Activated naive CD4-positive, alpha-beta T cell treated with anti-CD3 and anti-CD28 coated beads, Interleukin-2, amount 50 U/mL, for 24 hours (primary cell): ENCODE results near the gene DZANK1.

Experiments
- H3K27ac Mint-ChIP-seq: one replicate; pipeline ENCODE4 v1.8.0; 2021; ENCODE audit warnings: mild to moderate bottlenecking, mixed read lengths
- H3K27me3 Mint-ChIP-seq: one replicate; pipeline ENCODE4 v1.8.0; 2021; ENCODE audit warnings: mixed read lengths
- H3K36me3 Mint-ChIP-seq: one replicate; pipeline ENCODE4 v1.8.0; 2021; ENCODE audit warnings: mixed read lengths
- H3K4me1 Mint-ChIP-seq: one replicate; pipeline ENCODE4 v1.8.0; 2021; ENCODE audit warnings: mixed read lengths
- H3K4me3 Mint-ChIP-seq: one replicate; pipeline ENCODE4 v1.8.0; 2021; ENCODE audit warnings: mild to moderate bottlenecking, mixed read lengths
- H3K9me3 Mint-ChIP-seq: one replicate; pipeline ENCODE4 v1.8.0; 2021; ENCODE audit warnings: mixed read lengths

Gene DZANK1

DNA sequence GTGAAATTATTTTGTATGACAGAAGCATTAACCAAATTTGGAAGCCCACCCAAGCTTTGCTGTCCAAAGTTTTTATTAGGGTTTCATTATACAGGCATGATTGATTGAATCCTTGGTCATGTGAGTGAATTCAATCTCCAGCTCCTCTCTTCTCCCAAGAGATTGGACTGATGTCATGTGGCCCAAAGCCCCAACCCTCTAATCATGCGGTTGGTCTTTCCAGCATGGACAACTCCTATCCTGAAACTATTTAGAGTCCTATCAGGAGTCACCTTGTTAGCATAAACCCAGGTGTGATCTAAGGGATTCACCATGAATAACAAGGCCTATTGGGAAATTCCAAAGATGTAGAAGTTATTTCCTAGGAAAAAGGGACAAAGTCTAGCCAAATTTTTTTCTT, 11.0 kb upstream of the DZANK1 start:
- Mint-ChIP-seq H3K27ac (no peak overlapping the region), H3K27me3 (no peaks in the 10 kb centered on the region), H3K9me3 (no peaks in the 10 kb centered on the region), H3K36me3 (peaks cover 18% of the 10 kb centered on the region), H3K4me1 (no peaks in the 10 kb centered on the region), H3K4me3 (no peak overlapping the region)

DNA sequence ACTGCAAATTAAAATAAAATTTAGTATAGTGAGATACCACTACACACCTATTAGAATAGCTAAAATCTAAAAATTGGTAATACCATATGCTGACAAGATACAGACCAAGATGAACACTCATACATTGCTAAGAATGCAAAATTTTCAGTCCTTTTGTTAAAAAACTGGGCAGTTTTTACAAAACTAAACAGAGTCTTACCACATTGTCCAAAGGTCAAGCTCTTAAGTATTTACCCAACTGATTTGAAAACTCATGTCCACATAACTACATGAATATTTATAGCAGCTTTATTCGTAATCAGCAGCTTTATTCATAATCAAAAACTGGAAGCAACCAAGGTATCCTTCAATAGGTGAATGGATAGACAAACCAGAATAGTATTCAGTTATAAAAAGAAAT, 10.4 kb upstream of the DZANK1 start:
- no peaks in the 10 kb centered on the region for H3K4me1 Mint-ChIP-seq
- H3K4me3 Mint-ChIP-seq: no peak overlapping the region
- peaks cover 18% of the 10 kb centered on the region for H3K36me3 Mint-ChIP-seq
- H3K27me3 Mint-ChIP-seq: no peaks in the 10 kb centered on the region
- H3K9me3 Mint-ChIP-seq: no peaks in the 10 kb centered on the region
- no peak overlapping the region for H3K27ac Mint-ChIP-seq

DNA sequence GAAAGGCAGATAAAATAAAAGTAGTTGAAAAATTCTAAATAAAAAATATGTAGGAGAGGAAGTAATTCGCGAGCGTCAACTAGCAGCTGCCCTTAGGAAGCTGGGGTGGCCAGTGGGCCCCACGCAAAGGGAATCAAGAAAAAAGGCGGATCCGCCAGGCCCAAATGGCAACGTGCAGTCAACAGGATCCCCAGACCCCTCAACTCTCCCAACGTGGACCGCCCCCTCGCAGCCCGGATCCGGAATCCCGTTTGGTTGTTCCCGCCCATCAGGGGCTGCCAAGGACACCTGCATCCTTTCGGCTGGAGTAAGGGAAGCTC, 296 bp downstream of the DZANK1 start:
- Mint-ChIP-seq H3K9me3 (no peaks in the 10 kb centered on the region), H3K4me3 (peak overlapping the region; percentile 94), H3K27ac (peak overlapping the region; percentile 98), H3K27me3 (no peaks in the 10 kb centered on the region), H3K36me3 (peaks cover 3% of the 10 kb centered on the region), H3K4me1 (peaks cover 38% of the 10 kb centered on the region)

DNA sequence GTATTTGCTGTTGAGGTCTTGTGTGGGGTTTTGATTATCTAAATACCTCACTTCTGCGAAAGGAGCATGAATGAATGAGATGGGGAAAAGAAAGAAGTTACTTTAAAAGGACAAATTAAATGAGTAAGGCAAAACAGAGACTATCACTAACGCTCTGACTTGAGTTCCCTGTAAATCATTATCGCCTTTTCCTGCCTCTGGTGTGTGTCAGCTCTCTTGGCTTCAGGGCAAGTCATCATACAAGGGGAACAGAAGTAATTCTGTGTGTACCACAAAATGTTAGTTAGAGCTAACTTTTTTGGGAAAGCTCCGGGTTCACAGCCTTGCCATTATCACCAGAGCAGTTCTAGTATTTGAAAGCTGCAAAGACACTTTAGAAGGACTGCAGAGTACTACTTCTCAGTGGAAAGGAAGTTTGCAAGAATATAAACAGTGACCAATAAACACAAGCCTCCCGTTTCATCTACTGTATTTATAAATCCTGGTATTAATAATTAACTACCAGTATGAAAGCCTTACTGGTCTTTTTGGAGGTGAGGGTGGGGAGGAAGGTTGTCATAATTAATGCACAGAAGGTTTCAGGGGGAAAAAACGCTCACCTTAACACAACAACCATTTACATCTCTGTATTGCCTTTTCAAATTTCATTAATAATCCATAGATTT, 1.2 kb downstream of the DZANK1 start:
- Mint-ChIP-seq H3K27ac (peak overlapping the region; percentile 46), H3K4me3 (peak overlapping the region; percentile 94)

DNA sequence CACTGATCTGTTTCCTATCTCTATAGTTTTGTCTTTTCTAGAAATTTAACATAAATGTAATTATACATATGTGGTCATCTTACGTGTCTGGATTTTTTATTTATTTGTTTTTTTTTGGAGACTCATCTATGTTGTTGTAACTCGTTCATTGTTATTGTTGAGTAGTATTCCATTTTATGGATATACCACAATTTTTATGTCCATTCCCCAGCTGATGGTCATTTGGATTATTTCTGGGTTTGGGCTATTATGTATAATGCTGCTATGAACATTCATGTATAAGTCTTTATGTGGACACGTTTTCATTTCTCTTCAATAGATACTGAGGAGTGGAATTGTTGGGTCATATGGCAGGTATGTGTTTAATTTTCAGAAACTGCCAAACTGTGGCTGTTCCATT, 10.2 kb downstream of the DZANK1 start:
- Mint-ChIP-seq H3K36me3 (peaks cover 1% of the 10 kb centered on the region), H3K4me3 (no peak overlapping the region), H3K9me3 (peaks cover 6% of the 10 kb centered on the region), H3K27ac (no peak overlapping the region), H3K4me1 (no peaks in the 10 kb centered on the region), H3K27me3 (no peaks in the 10 kb centered on the region)

More for the DNA sequence above, 1.2 kb downstream of the DZANK1 start:
- Mint-ChIP-seq H3K36me3 (peaks cover 3% of the 10 kb centered on the region), H3K27me3 (no peaks in the 10 kb centered on the region), H3K9me3 (no peaks in the 10 kb centered on the region), H3K4me1 (peaks cover 38% of the 10 kb centered on the region)

DNA sequence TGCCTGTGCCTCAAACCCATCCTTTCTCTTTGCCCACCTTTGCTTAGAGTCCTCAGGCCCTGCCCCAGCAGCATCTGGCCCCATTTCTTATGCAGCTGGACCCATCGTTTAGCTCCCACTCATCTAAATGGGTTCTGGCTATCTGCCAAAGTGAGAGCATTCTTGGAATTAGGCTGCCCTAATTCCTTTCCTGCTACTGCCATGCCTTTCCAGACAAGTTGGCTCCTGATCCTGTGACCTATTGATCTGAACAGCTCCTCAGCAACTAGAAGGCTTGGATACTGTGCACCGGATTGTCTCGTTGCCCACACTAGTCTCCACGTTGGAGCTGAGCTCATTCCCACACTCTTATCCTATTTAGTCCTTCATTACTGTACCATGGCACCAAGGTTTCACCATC, 22.9 kb downstream of the DZANK1 start:
- no peak overlapping the region for H3K27ac Mint-ChIP-seq
- H3K9me3 Mint-ChIP-seq: no peaks in the 10 kb centered on the region

DNA sequence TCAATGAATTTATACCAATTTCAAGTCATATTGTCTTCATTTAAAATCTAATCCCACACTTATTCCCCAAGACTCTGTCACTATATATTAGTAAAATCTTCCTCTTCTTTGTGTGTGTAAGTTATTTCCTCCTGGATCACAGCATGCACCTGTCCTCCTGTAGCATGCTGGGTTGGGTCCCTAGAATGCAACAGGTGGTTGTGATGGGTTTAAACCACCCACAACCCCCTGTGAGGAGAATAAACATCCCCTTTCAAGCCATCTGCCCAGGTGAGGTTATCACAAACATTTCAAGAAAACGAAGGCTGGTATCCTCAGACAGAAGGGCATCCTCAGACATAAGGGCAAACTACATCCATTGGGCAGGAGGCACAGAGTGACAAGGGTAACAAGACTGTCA, 26.4 kb downstream of the DZANK1 start:
- no peaks in the 10 kb centered on the region for H3K36me3 Mint-ChIP-seq
- no peak overlapping the region for H3K4me3 Mint-ChIP-seq
- H3K27me3 Mint-ChIP-seq: no peaks in the 10 kb centered on the region
- H3K27ac Mint-ChIP-seq: no peak overlapping the region
- no peaks in the 10 kb centered on the region for H3K9me3 Mint-ChIP-seq
- H3K4me1 Mint-ChIP-seq: no peaks in the 10 kb centered on the region

More for the DNA sequence above, 22.9 kb downstream of the DZANK1 start:
- peaks cover 1% of the 10 kb centered on the region for H3K36me3 Mint-ChIP-seq
- H3K27me3 Mint-ChIP-seq: no peaks in the 10 kb centered on the region
- no peak overlapping the region for H3K4me3 Mint-ChIP-seq
- no peaks in the 10 kb centered on the region for H3K4me1 Mint-ChIP-seq

DNA sequence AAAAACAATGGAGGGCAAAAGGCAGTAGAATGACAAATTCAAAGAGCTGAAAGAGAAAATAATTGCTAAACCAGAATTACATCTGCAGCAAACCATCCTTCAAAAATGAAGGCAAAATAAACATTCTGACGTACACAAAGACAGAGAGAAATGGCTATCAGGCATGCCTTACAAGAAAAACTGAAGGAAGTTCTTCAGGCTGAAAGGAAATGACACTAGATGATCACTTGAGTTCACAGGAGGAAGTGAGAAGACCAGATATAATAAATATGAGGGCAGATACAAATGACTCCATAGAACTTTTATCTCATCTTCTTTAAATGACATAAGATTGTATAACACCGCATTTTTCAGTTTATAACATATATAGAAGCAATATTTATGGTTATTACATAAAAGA, 30.0 kb downstream of the DZANK1 start:
- no peaks in the 10 kb centered on the region for H3K4me1 Mint-ChIP-seq
- H3K27ac Mint-ChIP-seq: no peak overlapping the region
- no peaks in the 10 kb centered on the region for H3K27me3 Mint-ChIP-seq
- no peak overlapping the region for H3K4me3 Mint-ChIP-seq
- no peaks in the 10 kb centered on the region for H3K36me3 Mint-ChIP-seq
- no peaks in the 10 kb centered on the region for H3K9me3 Mint-ChIP-seq

DNA sequence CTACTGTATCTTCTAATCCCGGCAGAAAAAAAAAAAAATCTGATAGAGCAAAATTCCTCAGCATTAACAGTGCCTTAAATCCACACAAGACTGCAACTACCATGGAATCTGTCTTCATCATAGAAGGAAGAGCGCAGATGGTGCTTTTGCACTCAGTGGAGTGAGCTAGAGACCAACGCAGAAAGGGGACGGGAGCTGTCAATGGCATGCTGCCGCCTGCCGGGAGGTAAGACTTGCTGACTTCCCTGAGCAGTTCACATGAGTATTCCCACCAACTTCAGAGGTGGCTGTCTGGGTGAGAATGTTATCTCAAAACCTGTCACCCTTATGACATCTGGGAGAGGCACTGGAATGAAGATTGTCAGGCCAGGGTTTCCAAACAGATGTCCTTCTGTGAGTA, 35.6 kb downstream of the DZANK1 start:
- Mint-ChIP-seq H3K27me3 (no peaks in the 10 kb centered on the region), H3K36me3 (peaks cover 1% of the 10 kb centered on the region), H3K4me1 (no peaks in the 10 kb centered on the region), H3K9me3 (no peaks in the 10 kb centered on the region), H3K4me3 (no peak overlapping the region), H3K27ac (no peak overlapping the region)

DNA sequence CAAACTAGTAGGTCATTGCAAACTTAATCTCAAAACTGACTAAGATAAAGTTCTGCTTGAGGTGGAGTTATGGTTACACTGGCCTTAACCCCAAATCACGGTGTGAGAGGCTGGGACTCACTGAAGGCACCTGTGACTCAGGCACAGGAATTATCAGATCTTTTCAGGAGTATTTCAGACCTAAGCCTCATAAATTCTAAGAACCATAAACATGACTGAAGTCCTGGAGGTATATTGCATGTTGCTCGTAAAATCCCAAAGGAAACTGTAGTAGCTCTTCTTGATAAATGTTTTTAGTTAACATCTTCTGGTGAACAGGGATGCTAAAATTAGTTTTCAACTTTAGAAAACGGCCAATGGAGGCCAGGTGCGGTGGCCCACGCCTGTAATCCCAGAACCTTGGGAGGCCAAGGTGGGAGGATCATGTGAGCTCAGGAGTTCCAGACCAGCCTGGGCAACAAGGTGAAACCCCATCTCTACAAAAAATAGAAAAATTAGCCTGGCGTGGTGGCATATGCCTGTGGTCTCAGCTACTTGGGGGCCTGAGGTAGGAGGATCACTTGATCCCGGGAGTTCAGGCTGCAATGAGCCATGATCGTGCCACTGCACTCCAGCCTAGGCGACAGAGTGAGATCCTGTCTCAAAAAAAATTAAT, 36.5 kb downstream of the DZANK1 start:
- Mint-ChIP-seq H3K36me3 (peaks cover 1% of the 10 kb centered on the region), H3K4me3 (no peak overlapping the region), H3K9me3 (no peaks in the 10 kb centered on the region), H3K4me1 (no peaks in the 10 kb centered on the region), H3K27me3 (no peaks in the 10 kb centered on the region), H3K27ac (no peak overlapping the region)

DNA sequence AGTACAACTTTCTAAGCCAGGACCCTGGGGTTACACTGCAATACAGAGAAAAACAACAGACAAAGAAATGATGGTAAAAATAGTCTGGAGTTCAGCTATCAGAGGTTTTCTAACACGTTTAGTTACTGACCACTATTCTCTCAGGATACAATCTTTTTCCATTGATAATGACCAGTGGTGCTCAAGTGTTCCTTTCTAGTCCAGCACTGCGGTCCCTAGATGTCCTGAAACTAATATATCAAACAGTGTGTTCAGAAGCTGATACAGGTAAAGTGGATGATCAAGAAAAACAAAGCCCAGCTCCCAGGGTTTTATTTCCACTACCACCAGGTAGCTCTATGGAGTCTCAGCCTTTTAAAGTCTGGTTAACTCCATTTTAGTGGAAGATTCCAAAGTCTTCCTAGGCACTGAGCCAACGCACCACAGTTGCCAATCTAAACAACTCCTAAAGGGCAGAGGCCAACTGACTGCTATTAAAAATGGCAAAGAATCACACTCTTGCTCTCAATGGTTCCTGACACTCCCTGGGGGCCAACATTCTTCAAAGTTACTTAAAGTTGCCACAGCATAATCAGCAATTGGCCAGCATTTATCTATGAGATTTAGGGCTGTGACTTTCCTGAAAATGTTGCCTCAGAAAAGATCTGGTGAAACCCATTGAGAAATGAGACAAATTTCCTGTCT, 38.2 kb downstream of the DZANK1 start:
- H3K36me3 Mint-ChIP-seq: peaks cover 3% of the 10 kb centered on the region
- H3K9me3 Mint-ChIP-seq: no peaks in the 10 kb centered on the region
- no peaks in the 10 kb centered on the region for H3K4me1 Mint-ChIP-seq
- no peak overlapping the region for H3K27ac Mint-ChIP-seq
- H3K27me3 Mint-ChIP-seq: no peaks in the 10 kb centered on the region
- H3K4me3 Mint-ChIP-seq: no peak overlapping the region

DNA sequence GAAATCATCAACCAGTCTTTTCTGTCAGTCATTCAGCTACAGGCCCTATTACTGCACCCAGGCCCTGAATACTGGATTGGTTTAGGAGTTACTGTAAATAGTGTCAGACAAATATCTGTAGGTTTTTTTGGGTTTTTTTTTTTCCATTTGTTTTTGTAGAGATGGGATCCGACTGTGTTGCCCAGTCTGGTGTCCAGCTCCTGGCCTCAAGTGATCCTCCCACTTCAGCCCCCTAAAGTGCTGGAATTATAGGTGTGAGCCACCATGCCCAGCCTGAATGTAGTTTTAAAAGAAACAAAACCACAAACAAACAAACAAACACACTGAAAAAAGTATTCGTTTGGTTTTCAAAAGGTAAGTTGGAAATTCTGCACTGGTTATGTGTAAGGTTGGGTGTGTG, 39.6 kb downstream of the DZANK1 start:
- H3K9me3 Mint-ChIP-seq: no peaks in the 10 kb centered on the region
- H3K27me3 Mint-ChIP-seq: no peaks in the 10 kb centered on the region
- H3K4me3 Mint-ChIP-seq: no peak overlapping the region
- H3K4me1 Mint-ChIP-seq: no peaks in the 10 kb centered on the region
- no peak overlapping the region for H3K27ac Mint-ChIP-seq
- peaks cover 3% of the 10 kb centered on the region for H3K36me3 Mint-ChIP-seq

DNA sequence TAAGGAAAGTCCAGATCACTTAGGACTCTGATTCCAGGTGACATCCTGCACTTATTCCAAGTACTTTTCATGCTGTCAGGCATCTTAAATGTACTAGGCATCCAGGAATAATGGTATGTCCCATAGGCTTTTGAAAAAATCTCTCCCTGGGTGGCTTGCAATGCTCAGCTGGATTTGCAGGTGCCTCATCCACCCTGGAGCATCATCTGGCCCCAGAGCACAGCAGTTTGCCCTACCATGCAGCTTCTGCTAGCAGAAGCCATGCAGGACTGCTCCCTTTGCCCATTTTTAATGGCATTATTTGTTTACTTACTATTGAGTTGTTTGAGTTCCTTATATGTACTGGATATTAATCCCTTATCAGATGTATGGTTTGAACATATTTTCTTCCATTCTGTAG, 45.2 kb downstream of the DZANK1 start:
- Mint-ChIP-seq H3K36me3 (peaks cover 1% of the 10 kb centered on the region), H3K4me1 (no peaks in the 10 kb centered on the region), H3K9me3 (no peaks in the 10 kb centered on the region), H3K27me3 (no peaks in the 10 kb centered on the region), H3K27ac (no peak overlapping the region), H3K4me3 (no peak overlapping the region)

DNA sequence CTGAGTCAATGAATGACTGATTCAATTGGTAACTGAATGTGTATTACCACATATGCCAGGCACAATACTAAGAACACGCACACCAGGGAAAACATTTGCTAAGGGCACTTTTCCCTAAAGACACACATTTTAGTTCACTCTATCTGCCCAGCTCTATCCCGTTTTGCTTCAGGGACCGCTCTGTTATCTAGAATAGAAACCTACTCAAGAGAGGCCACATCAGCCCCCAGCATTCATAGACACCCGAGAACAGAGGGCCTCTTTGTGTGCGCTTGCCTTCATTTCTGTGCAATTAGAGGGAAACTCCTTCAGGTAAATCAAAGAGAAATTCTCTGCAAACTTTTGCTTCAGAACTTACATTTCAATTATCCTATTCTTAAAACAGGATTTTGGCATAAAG, 50.3 kb downstream of the DZANK1 start:
- no peak overlapping the region for H3K27ac Mint-ChIP-seq
- H3K9me3 Mint-ChIP-seq: no peaks in the 10 kb centered on the region
- no peaks in the 10 kb centered on the region for H3K36me3 Mint-ChIP-seq
- no peaks in the 10 kb centered on the region for H3K27me3 Mint-ChIP-seq
- H3K4me3 Mint-ChIP-seq: no peak overlapping the region
- peaks cover 5% of the 10 kb centered on the region for H3K4me1 Mint-ChIP-seq

DNA sequence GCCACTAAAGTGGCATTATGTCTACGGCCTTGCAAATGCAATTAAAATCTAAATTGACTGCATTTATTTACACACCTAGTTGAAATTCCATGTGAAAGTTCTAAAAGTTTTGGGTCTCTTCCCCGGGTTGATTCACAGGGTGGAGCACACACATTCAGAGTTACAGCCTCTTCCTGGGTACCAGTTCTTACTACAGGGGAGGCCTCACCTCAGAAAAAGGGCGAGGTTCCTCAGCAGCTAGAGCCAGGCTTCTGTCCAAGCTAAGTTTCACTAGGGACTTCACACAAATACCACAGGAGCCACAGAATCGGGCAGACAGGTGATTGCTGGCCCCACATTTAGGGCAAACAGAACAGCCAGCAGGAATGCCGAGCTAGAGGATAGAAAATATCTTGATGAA, 52.7 kb downstream of the DZANK1 start:
- H3K4me1 Mint-ChIP-seq: peaks cover 5% of the 10 kb centered on the region

DNA sequence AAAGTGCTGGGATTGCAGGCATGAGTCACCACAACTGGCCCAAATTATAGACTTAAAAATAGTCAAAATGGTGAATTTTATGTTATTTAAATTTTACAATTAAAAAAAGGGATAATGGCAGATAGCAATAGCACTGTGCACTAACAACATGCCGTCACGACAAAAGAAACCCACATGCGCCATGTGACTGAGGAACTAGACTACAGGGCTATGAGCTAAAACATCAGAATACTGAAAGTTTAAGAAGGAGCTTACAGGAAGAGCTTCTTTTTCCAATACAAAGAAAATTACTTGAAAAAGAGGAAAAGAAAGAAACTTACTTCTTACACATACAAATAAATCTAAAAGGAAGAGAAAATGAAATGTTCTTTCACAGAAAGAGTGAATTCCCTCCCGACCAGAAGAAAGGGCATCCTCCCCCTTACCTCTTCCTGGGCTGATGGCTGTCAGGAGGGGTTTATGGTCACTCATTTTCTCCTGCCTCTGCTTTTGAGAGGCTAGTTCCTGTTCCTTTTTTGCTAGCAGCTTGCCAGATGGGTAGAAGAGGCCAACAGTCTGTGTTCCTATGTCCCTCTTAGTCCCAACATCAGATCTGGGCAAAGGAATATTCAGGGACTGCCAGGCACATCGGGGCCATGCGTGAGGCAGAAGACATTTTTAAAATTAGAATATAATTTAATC, 54.5 kb downstream of the DZANK1 start:
- no peak overlapping the region for H3K27ac Mint-ChIP-seq

More for the DNA sequence above, 52.7 kb downstream of the DZANK1 start:
- H3K27me3 Mint-ChIP-seq: no peaks in the 10 kb centered on the region
- no peaks in the 10 kb centered on the region for H3K36me3 Mint-ChIP-seq
- no peaks in the 10 kb centered on the region for H3K9me3 Mint-ChIP-seq
- H3K27ac Mint-ChIP-seq: no peak overlapping the region
- H3K4me3 Mint-ChIP-seq: no peak overlapping the region

More for the DNA sequence above, 54.5 kb downstream of the DZANK1 start:
- Mint-ChIP-seq H3K4me1 (peaks cover 5% of the 10 kb centered on the region), H3K36me3 (no peaks in the 10 kb centered on the region), H3K27me3 (no peaks in the 10 kb centered on the region), H3K9me3 (no peaks in the 10 kb centered on the region), H3K4me3 (no peak overlapping the region)
